ENCODE results near the gene TMEM82.

The TMEM82 gene

DNA sequence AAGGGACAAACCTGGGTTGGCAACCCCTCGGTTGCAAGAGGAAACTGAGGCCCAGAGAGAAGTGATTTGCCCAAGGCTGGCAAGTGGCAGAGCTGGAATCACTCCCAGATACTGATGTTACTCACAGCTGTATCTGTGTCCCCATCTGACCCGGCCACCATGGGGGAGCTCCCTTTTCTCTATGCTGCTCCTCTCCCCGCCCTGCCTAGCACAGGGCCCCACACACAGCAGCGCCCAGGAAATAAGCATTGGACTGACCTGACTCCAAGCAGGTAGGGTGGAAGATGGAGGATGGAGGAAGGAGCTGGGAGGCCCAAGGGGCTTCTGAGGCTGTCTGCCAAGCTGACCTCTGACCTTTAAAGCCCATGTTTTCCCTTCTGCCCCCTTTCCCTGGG, 13.3 kb downstream of the TMEM82 start:
- no peak overlapping the region for H3K4me3 ChIP-seq (ENCODE audit: low read depth, low read length)
- DNase-seq (ENCODE audit: low read depth): no peak
- TF ChIP-seq, protein P1, sequence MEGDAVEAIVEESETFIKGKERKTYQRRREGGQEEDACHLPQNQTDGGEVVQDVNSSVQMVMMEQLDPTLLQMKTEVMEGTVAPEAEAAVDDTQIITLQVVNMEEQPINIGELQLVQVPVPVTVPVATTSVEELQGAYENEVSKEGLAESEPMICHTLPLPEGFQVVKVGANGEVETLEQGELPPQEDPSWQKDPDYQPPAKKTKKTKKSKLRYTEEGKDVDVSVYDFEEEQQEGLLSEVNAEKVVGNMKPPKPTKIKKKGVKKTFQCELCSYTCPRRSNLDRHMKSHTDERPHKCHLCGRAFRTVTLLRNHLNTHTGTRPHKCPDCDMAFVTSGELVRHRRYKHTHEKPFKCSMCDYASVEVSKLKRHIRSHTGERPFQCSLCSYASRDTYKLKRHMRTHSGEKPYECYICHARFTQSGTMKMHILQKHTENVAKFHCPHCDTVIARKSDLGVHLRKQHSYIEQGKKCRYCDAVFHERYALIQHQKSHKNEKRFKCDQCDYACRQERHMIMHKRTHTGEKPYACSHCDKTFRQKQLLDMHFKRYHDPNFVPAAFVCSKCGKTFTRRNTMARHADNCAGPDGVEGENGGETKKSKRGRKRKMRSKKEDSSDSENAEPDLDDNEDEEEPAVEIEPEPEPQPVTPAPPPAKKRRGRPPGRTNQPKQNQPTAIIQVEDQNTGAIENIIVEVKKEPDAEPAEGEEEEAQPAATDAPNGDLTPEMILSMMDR (conservative IDR thresholded peaks at IDR 0.05; ENCODE audit: low read depth, low read length): no peak

DNA sequence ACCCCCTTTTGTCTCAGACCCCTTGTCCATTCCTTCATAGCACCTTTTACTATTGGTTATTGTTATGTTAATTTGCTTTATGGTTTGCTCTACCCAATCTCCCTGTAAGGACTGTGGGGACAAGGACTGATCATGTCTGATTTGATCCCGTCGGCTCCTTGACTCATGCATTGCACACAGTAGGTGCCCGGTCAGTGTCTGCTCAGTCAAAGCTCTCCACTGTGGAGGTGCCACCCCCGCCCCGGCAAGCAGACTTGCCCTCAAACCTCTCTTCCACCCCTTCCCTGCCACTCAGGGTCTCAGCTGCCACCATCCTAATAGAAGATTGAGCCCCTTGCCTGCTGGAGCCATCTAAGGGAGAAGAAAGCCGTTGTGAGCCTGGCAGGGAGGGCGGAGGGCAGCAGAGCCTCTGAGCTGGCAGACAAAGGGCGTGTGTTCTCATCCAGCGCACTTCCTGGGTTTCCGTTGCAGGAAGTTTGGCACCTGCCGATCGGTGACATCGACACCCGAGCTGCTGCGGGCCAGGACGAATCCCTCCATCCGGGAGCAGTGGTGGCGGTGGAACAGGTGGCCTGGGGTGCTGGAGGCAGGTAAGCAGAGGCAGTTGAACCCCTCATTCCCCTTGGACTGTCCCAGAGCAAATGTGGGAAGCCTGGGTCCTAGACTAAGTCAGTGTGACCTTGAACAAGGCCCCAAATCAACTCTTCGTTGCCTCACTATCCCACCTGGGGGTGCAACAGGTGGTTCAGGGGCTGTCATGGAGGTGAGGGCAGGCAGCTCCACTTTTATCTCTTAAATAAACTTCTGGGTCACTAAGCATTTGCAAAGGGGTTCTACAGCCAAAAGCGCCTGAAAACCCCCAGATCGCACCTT, 14.1 kb downstream of the TMEM82 start:
- H3K4me3 ChIP-seq (ENCODE audit: low read depth, low read length): no peak overlapping the region

GRCh38 chr1:15757016-15757543, 14.8 kb downstream of the TMEM82 start:
- no peak for DNase-seq (ENCODE audit: low read depth)
- no peak overlapping the region for H3K4me3 ChIP-seq (ENCODE audit: low read depth, low read length)
- TF ChIP-seq, protein P1 (conservative IDR thresholded peaks at IDR 0.05; ENCODE audit: low read depth, low read length): no peak

More for the DNA sequence above, 14.1 kb downstream of the TMEM82 start:
- DNase-seq (ENCODE audit: low read depth): no peak
- TF ChIP-seq, protein P1 (conservative IDR thresholded peaks at IDR 0.05; ENCODE audit: low read depth, low read length): no peak

- TF ChIP-seq, protein P1 (conservative IDR thresholded peaks at IDR 0.05; ENCODE audit: low read depth, low read length): no peak
- peak overlapping the region; percentile 78 for H3K4me3 ChIP-seq (ENCODE audit: low read depth, low read length)
- DNase-seq (ENCODE audit: low read depth): peak; percentile 20
Measured at GRCh38 chr1:15757575-15758342, 15.5 kb downstream of the TMEM82 start.

DNA sequence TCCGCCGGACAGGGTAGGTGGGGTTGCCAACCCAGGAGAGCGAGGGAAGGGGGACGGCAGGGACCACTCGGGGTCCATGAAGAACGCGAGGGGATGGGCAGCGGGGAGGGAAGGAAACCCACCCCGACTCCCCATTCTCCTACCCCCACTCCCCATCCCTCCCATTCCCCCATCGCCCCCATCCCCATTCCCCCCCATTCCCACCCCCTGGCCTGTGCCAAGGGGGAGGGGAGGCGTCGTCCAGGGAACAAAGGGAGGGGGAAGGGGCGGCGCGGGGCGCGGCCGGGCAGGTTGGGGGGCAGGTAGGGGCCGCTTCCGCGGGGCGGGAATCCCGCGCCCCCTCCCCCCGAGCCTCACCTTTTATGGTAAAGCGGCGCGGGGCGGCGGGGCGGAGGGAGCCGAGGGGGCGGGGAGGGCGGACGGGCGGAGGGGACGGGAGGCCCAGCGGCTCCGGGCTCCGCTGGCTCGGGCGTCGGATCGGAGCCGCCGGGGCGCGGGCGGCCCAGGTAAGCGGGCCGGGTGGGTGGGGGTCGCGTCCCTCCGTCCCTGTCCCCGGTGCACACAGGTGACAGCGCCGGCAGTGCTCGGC, 16.1 kb downstream of the TMEM82 start, which contains the start of gene FBLIM1:
TSS of gene FBLIM1 (plus strand) at position 453 of the 589 bp plus-strand sequence. CDS start 6,189 bp downstream, outside the sequence.
- DNase-seq (ENCODE audit: low read depth): no peak

More for the DNA sequence above, 16.1 kb downstream of the TMEM82 start, which contains the start of gene FBLIM1:
- H3K4me3 ChIP-seq (ENCODE audit: low read depth, low read length): peak within 1 kb of the TSS; percentile 78
- TF ChIP-seq, protein P1 (conservative IDR thresholded peaks at IDR 0.05; ENCODE audit: low read depth, low read length): no peak

Measured in choroid plexus epithelial cell (primary cell).